GM19468 (cell line): ENCODE measurements around the gene C3orf70.

ENCODE experiments used
- ATAC-seq: cut with Tn5 transposase; IDR thresholded peaks from one replicate; pipeline ENCODE4 v1.9.1; 2021; ENCODE audit warnings: mild to moderate bottlenecking, moderate library complexity, moderate number of reproducible peaks; ENCODE audit not compliant: unreplicated experiment; ENCODE audit errors: extremely low read depth

Gene C3orf70

GRCh38 chr3:185089751-185090150 lies 63.1 kb downstream of the C3orf70 start:
- ATAC-seq, result no peak

GRCh38 chr3:185089343-185089742 lies 63.5 kb downstream of the C3orf70 start:
- no peak for ATAC-seq

- ATAC-seq, result no peak
Measured at GRCh38 chr3:185087419-185087818, 65.4 kb downstream of the C3orf70 start.

GRCh38 chr3:185084901-185085300 lies 68.0 kb downstream of the C3orf70 start:
- no peak for ATAC-seq

GRCh38 chr3:185084402-185084801 lies 68.5 kb downstream of the C3orf70 start:
- no peak for ATAC-seq

GRCh38 chr3:185082829-185083228 lies 70.0 kb downstream of the C3orf70 start:
- no peak for ATAC-seq

- no peak for ATAC-seq
Measured at GRCh38 chr3:185082149-185082548, 70.7 kb downstream of the C3orf70 start.

- no peak for ATAC-seq
Measured at GRCh38 chr3:185081521-185081920, 71.3 kb downstream of the C3orf70 start.

GRCh38 chr3:185079625-185080024 lies 73.2 kb downstream of the C3orf70 start:
- no peak for ATAC-seq

- no peak for ATAC-seq
Measured at GRCh38 chr3:185076219-185076618, 76.6 kb downstream of the C3orf70 start.

GRCh38 chr3:185075547-185075946 lies 77.3 kb downstream of the C3orf70 start:
- ATAC-seq, result no peak

- ATAC-seq, result no peak
Measured at GRCh38 chr3:185071287-185071800, 81.5 kb downstream of the C3orf70 start.

GRCh38 chr3:185070491-185071286 lies 82.2 kb downstream of the C3orf70 start:
- no peak for ATAC-seq

GRCh38 chr3:185069037-185070030 lies 83.5 kb downstream of the C3orf70 start:
- no peak for ATAC-seq

- ATAC-seq, result no peak
Measured at GRCh38 chr3:185067173-185067572, 85.7 kb downstream of the C3orf70 start.

GRCh38 chr3:185066251-185066650 lies 86.6 kb downstream of the C3orf70 start:
- no peak for ATAC-seq

- no peak for ATAC-seq
Measured at GRCh38 chr3:185065059-185065458, 87.8 kb downstream of the C3orf70 start.

- no peak for ATAC-seq
Measured at GRCh38 chr3:185063431-185063830, 89.4 kb downstream of the C3orf70 start.

- ATAC-seq, result no peak
Measured at GRCh38 chr3:185062191-185062590, 90.7 kb downstream of the C3orf70 start.

- no peak for ATAC-seq
Measured at GRCh38 chr3:185060655-185061054, 92.2 kb downstream of the C3orf70 start.

GRCh38 chr3:185059766-185060165 lies 93.1 kb downstream of the C3orf70 start:
- no peak for ATAC-seq
